Mucosa of rectum (tissue), 2 donors: ENCODE measurements around the gene CNOT1.

ENCODE experiments used
- H3K27ac ChIP-seq, 2 donors: one replicate each; pipeline ENCODE4 v1.7.0; 2013; ENCODE audit warnings: inconsistent platforms in 2 of 2, low read depth in 2 of 2, low read length in 2 of 2
- H3K27me3 ChIP-seq, 2 donors: one replicate each; pipeline ENCODE4 v1.7.0; 2013; ENCODE audit warnings: low read length in 2 of 2; ENCODE audit not compliant: control insufficient read depth in 2 of 2, insufficient read depth in 2 of 2
- H3K36me3 ChIP-seq, 2 donors: one replicate each; pipeline ENCODE4 v1.7.0; 2013; ENCODE audit warnings: low read length in 2 of 2; ENCODE audit not compliant: control insufficient read depth in 2 of 2, insufficient read depth in 2 of 2
- H3K4me1 ChIP-seq, 2 donors: one replicate each; pipeline ENCODE4 v1.7.0; 2013; ENCODE audit warnings: low read length in 2 of 2, mild to moderate bottlenecking in 1 of 2; ENCODE audit not compliant: control insufficient read depth in 2 of 2, insufficient read depth in 2 of 2
- H3K4me3 ChIP-seq, 2 donors: one replicate each; pipeline ENCODE4 v1.7.0; 2013; ENCODE audit warnings: low read length in 2 of 2
- H3K9ac ChIP-seq, 2 donors: one replicate each; pipeline ENCODE4 v1.7.0; 2013; ENCODE audit warnings: low read length in 2 of 2, low read depth in 1 of 2, mild to moderate bottlenecking in 1 of 2
- H3K9me3 ChIP-seq, 2 donors: one replicate each; pipeline ENCODE4 v1.7.0; 2013; ENCODE audit warnings: low read length in 2 of 2; ENCODE audit not compliant: control insufficient read depth in 2 of 2
- donor health status: healthy.
- donor health status: Normal muscosa, but diverticular disease.

CNOT1 gene

GRCh38 chr16:58655215-58655596, 25.6 kb upstream of the CNOT1 start:
- Histone ChIP-seq H3K9ac (no peak overlapping the region), H3K9me3 (no peaks in the 10 kb centered on the region), H3K27me3 (no peaks in the 10 kb centered on the region), H3K4me1 (peaks cover 2 to 7% of the 10 kb centered on the region in 2 donors), H3K36me3 (no peaks in the 10 kb centered on the region), H3K27ac (no peak overlapping the region), H3K4me3 (no peak overlapping the region)

GRCh38 chr16:58654560-58655214, 25.1 kb upstream of the CNOT1 start:
- no peaks in the 10 kb centered on the region for H3K36me3 ChIP-seq
- H3K4me3 ChIP-seq = no peak overlapping the region
- no peak overlapping the region for H3K27ac ChIP-seq
- H3K27me3 ChIP-seq = no peaks in the 10 kb centered on the region
- H3K9ac ChIP-seq = no peak overlapping the region
- no peaks in the 10 kb centered on the region for H3K9me3 ChIP-seq
- H3K4me1 ChIP-seq = peaks cover 2 to 11% of the 10 kb centered on the region in 2 donors

GRCh38 chr16:58652741-58653140, 23.1 kb upstream of the CNOT1 start:
- no peak overlapping the region for H3K4me3 ChIP-seq
- H3K4me1 ChIP-seq = peaks cover 2 to 13% of the 10 kb centered on the region in 2 donors
- H3K9ac ChIP-seq = no peak overlapping the region
- H3K9me3 ChIP-seq = no peaks in the 10 kb centered on the region
- no peaks in the 10 kb centered on the region for H3K36me3 ChIP-seq
- no peak overlapping the region for H3K27ac ChIP-seq
- no peaks in the 10 kb centered on the region for H3K27me3 ChIP-seq

GRCh38 chr16:58651965-58652348, 22.3 kb upstream of the CNOT1 start:
- Histone ChIP-seq H3K27ac (peak overlapping the region in 1 of 2 donors; percentile 24), H3K9me3 (no peaks in the 10 kb centered on the region), H3K4me1 (peaks cover 2 to 13% of the 10 kb centered on the region in 2 donors), H3K9ac (no peak overlapping the region), H3K4me3 (no peak overlapping the region), H3K36me3 (no peaks in the 10 kb centered on the region), H3K27me3 (no peaks in the 10 kb centered on the region)

GRCh38 chr16:58649707-58650106, 20.1 kb upstream of the CNOT1 start:
- Histone ChIP-seq H3K27ac (peak overlapping the region in 1 of 2 donors; percentile 65), H3K9me3 (no peaks in the 10 kb centered on the region), H3K4me3 (no peak overlapping the region), H3K9ac (no peak overlapping the region), H3K4me1 (peaks cover 0 to 6% of the 10 kb centered on the region in 2 donors), H3K36me3 (no peaks in the 10 kb centered on the region), H3K27me3 (no peaks in the 10 kb centered on the region)

- Histone ChIP-seq H3K36me3 (no peaks in the 10 kb centered on the region), H3K9me3 (no peaks in the 10 kb centered on the region), H3K4me3 (no peak overlapping the region), H3K27me3 (no peaks in the 10 kb centered on the region), H3K4me1 (peaks cover 0 to 6% of the 10 kb centered on the region in 2 donors), H3K9ac (no peak overlapping the region), H3K27ac (no peak overlapping the region)
These were observed 17.5 kb upstream of the CNOT1 start for GRCh38 chr16:58647107-58647506.

- no peak overlapping the region for H3K9ac ChIP-seq
- no peaks in the 10 kb centered on the region for H3K9me3 ChIP-seq
These were observed 15.3 kb upstream of the CNOT1 start for GRCh38 chr16:58644765-58645487.

DNA sequence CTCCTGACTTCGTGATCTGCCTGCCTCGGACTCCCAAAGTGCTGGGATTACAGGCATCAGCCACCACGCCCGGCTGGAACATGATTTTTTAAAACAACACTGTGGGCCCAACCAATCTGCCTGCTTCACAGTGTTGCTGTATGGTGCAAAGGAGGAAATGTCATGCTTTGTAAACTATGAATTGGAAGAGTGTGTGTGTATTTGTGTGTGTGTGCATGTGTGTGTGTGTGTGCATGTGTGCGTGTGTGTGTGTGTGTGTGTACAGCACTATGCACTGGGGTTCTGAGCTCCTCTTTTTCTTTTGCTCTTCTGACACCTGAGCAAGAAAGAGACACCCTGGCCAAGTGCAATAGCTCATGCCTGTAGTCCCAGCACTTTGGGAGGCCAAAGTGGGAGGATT, 14.5 kb upstream of the CNOT1 start:
- H3K36me3 ChIP-seq = no peaks in the 10 kb centered on the region
- no peaks in the 10 kb centered on the region for H3K9me3 ChIP-seq
- H3K27me3 ChIP-seq = no peaks in the 10 kb centered on the region
- no peaks in the 10 kb centered on the region for H3K4me1 ChIP-seq
- H3K9ac ChIP-seq = no peak overlapping the region
- H3K27ac ChIP-seq = no peak overlapping the region
- no peak overlapping the region for H3K4me3 ChIP-seq

More at GRCh38 chr16:58644765-58645487, 15.3 kb upstream of the CNOT1 start:
- Histone ChIP-seq H3K4me1 (peaks cover 0 to 5% of the 10 kb centered on the region in 2 donors), H3K27ac (no peak overlapping the region), H3K36me3 (no peaks in the 10 kb centered on the region), H3K27me3 (no peaks in the 10 kb centered on the region), H3K4me3 (no peak overlapping the region)

- H3K4me1 ChIP-seq = no peaks in the 10 kb centered on the region
- H3K36me3 ChIP-seq = no peaks in the 10 kb centered on the region
- H3K9ac ChIP-seq = no peak overlapping the region
These were observed 11.3 kb upstream of the CNOT1 start for GRCh38 chr16:58640949-58641348.

DNA sequence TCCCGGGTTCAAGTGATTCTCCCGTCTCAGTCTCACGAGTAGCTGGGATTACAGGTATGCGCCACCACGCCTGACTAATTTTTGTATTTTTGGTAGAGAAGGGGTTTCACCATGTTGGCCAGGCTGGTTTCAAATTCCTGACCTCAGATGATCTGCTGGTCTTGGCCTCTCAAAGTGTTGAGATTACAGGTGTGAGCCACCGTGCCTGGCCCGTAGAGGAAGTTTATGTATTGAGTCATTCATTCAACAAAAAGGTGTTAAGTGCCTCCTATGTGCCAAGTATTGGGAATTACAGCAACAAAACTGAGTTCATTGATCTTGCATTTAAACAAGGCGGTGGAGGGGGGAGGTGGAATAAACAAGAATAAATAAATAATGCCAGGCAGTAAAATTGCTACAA, 10.2 kb upstream of the CNOT1 start:
- no peak overlapping the region for H3K4me3 ChIP-seq
- no peak overlapping the region for H3K9ac ChIP-seq
- no peaks in the 10 kb centered on the region for H3K9me3 ChIP-seq
- no peak overlapping the region for H3K27ac ChIP-seq
- no peaks in the 10 kb centered on the region for H3K4me1 ChIP-seq
- H3K27me3 ChIP-seq = no peaks in the 10 kb centered on the region
- no peaks in the 10 kb centered on the region for H3K36me3 ChIP-seq

More at GRCh38 chr16:58640949-58641348, 11.3 kb upstream of the CNOT1 start:
- H3K4me3 ChIP-seq = no peak overlapping the region
- H3K9me3 ChIP-seq = no peaks in the 10 kb centered on the region
- no peaks in the 10 kb centered on the region for H3K27me3 ChIP-seq
- no peak overlapping the region for H3K27ac ChIP-seq
